Prostate gland (tissue), 2 donors: ENCODE data around the gene QRICH2. TPM values are rescaled to one million over a fixed set of nuclear protein-coding genes. Genes with fewer than 3 reads are reported as not detected.

Source experiments
- DNase-seq: peaks from one replicate; pipeline ENCODE4 v3.0.0-alpha.2; 2019; ENCODE audit warnings: low spot score
- H3K27ac ChIP-seq, 2 donors: fragments of 200-600 bp; sonication (generic); 2 replicates each; pipeline ENCODE4 v1.5.1; 2017 to 2019
- H3K27me3 ChIP-seq: fragments of 200-600 bp; sonication (generic); replicated peaks from 2 replicates; pipeline ENCODE4 v1.5.1; 2019; ENCODE audit not compliant: insufficient read depth
- H3K36me3 ChIP-seq, 2 donors: fragments of 200-600 bp; sonication (generic); 1 replicate in 1 of 2; 2 replicates in 1 of 2; pipeline versions ENCODE4 v1.5.1 to v1.8.1; 2017 to 2019
- H3K4me1 ChIP-seq: fragments of 200-600 bp; sonication (generic); replicated peaks from 2 replicates; pipeline ENCODE4 v1.5.1; 2019
- H3K4me3 ChIP-seq, 2 donors: fragments of 200-600 bp; sonication (generic); 2 replicates each; pipeline ENCODE4 v1.5.1; 2017 to 2019
- H3K9me3 ChIP-seq: fragments of 200-600 bp; sonication (generic); 2 replicates; pipeline ENCODE4 v1.5.1; 2017
- CTCF ChIP-seq, 4 experiments: fragments of 200-600 bp in 2 of 4; fragments of 450-650 bp in 2 of 4; sonication (generic) in 2 of 4; IDR thresholded peaks; 1 replicate in 3 of 4; 2 replicates in 1 of 4; pipeline ENCODE4 v1.5.1; 2016 to 2019; ENCODE audit warnings: antibody characterized with exemption in 4 of 4, mild to moderate bottlenecking in 2 of 4, moderate library complexity in 2 of 4
- POLR2A ChIP-seq: fragments of 450-650 bp; IDR thresholded peaks from one replicate; pipeline ENCODE4 v1.6.1; 2016; ENCODE audit warnings: antibody characterized with exemption, mild to moderate bottlenecking
- POLR2AphosphoS5 ChIP-seq: sonication (generic); formaldehyde crosslinking; IDR thresholded peaks from one replicate; pipeline ENCODE4 v1.6.1; 2017; ENCODE audit warnings: antibody characterized with exemption
- WGBS: methylation state at CpG from one replicate; pipeline ENCODE4 v1.1.5; 2018; 5-methylcytosine and 5-hydroxymethylcytosine counted together
- intact Hi-C: fragments of 100-400 bp; cut with DNase I; formaldehyde crosslinking; loops from one replicate; pipeline ENCODE4 v1.14.2; 2022
- total RNA-seq, 2 donors: library from RNA; depleted of rRNA; stranded (reverse); fragments of >200 nt; gene quantifications; one replicate each; pipeline ENCODE4 v1.1.0, GENCODE V29; 2016

QRICH2 gene
- total RNA-seq, 2 donors from 2014 or later, result 3.1 to 9.8 TPM

- H3K9me3 ChIP-seq, result no peaks in the 10 kb centered on the region
- TF ChIP-seq POLR2A (peak; percentile 31), CTCF (IDR thresholded peaks at IDR 0.05) (no peak), POLR2AphosphoS5 (no peak)
- no peaks in the 10 kb centered on the region for H3K27me3 ChIP-seq
- WGBS, result under 1% methylated on average over 57 of the region's 102 CpGs
- intact Hi-C loops, result no loop called here
- H3K36me3 ChIP-seq, result no peaks in the 10 kb centered on the region
- no peak within 1 kb of the TSS for H3K27ac ChIP-seq
- H3K4me3 ChIP-seq, result peak within 1 kb of the TSS; percentile 43 to 53
- peak; percentile 32 for DNase-seq
- H3K4me1 ChIP-seq, result no peaks in the 10 kb centered on the region
Observed at GRCh38 chr17:76240461-76241203, 67.4 kb downstream of the QRICH2 start, which contains the start of gene RNF157. TSS of gene RNF157 (minus strand) at chr17:76240493. CDS start at chr17:76240240, 253 bp downstream.

GRCh38 chr17:76239538-76240274, 68.4 kb downstream of the QRICH2 start:
- intact Hi-C loops, result no loop called here
- TF ChIP-seq CTCF (IDR thresholded peaks at IDR 0.05) (no peak), POLR2AphosphoS5 (no peak)
- Histone ChIP-seq H3K9me3 (no peaks in the 10 kb centered on the region), H3K4me3 (peak overlapping the region; percentile 33 to 43), H3K27ac (no peak overlapping the region), H3K27me3 (no peaks in the 10 kb centered on the region), H3K36me3 (no peaks in the 10 kb centered on the region), H3K4me1 (no peaks in the 10 kb centered on the region)
- no peak for DNase-seq
- 7% methylated on average over 58 of the region's 75 CpGs for WGBS

- no peak overlapping the region for H3K27ac ChIP-seq
Observed at GRCh38 chr17:76238847-76239537, 69.1 kb downstream of the QRICH2 start.

GRCh38 chr17:76237859-76238313, 70.2 kb downstream of the QRICH2 start:
- Histone ChIP-seq H3K27ac (no peak overlapping the region), H3K4me1 (no peaks in the 10 kb centered on the region), H3K27me3 (no peaks in the 10 kb centered on the region), H3K9me3 (no peaks in the 10 kb centered on the region), H3K4me3 (no peak overlapping the region), H3K36me3 (no peaks in the 10 kb centered on the region)
- WGBS, result 82% methylated on average over 7 of the region's 7 CpGs
- TF ChIP-seq CTCF (IDR thresholded peaks at IDR 0.05) (no peak), POLR2AphosphoS5 (no peak), POLR2A (no peak)
- no peak for DNase-seq
- intact Hi-C loops, result no loop called here

More at GRCh38 chr17:76238847-76239537, 69.1 kb downstream of the QRICH2 start:
- H3K36me3 ChIP-seq, result no peaks in the 10 kb centered on the region
- WGBS, result 61% methylated on average over 11 of the region's 11 CpGs
- no peaks in the 10 kb centered on the region for H3K27me3 ChIP-seq
- no peaks in the 10 kb centered on the region for H3K4me1 ChIP-seq
- H3K9me3 ChIP-seq, result no peaks in the 10 kb centered on the region
- DNase-seq, result no peak
- TF ChIP-seq CTCF (IDR thresholded peaks at IDR 0.05) (no peak), POLR2AphosphoS5 (no peak), POLR2A (no peak)
- no peak overlapping the region for H3K4me3 ChIP-seq
- intact Hi-C loops, result no loop called here
